DOHH2 (cell line): Measurements from ENCODE around the gene ZNF25.

Source experiments
- CTCF ChIP-seq: fragments of 200-600 bp; sonication (generic); IDR thresholded peaks from one replicate; pipeline ENCODE4 v1.5.1; 2014; ENCODE audit warnings: antibody characterized with exemption, mild to moderate bottlenecking, low read depth, low read length; ENCODE audit not compliant: poor library complexity, severe bottlenecking
- EZH2phosphoT487 ChIP-seq: fragments of 200-600 bp; sonication (generic); IDR thresholded peaks from 2 replicates; pipeline ENCODE4 v1.6.1; 2017; ENCODE audit warnings: borderline replicate concordance, mild to moderate bottlenecking, antibody characterized with exemption, low read length, moderate library complexity, mixed read lengths

- TF ChIP-seq CTCF (no peak), EZH2phosphoT487 (no peak)
Observed at GRCh38 chr10:38025283-38025682, 48.8 kb upstream of the ZNF25 start.
